ENCODE data around the gene MAPT.

The MAPT gene

DNA sequence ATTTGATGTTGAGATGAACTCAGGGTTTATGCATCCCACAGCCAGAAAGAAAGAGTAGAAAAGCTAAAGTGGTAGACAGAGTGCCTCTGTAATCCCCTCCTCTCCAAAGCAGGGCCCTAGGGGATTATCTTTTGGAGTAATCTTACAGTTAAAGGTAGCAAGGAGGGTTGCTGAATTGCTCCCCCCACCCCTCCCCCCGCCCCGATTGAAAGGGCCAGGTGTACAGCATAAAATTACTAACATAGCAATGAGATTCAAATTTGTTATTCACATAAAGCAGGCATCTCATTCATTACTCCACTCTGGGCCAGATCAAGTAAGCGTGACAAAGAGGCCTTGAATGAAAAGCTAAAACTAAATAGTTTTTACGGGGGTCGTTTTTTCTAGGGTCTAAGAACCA, 177.4 kb downstream of the MAPT start:
- DNase-seq: no peak

DNA sequence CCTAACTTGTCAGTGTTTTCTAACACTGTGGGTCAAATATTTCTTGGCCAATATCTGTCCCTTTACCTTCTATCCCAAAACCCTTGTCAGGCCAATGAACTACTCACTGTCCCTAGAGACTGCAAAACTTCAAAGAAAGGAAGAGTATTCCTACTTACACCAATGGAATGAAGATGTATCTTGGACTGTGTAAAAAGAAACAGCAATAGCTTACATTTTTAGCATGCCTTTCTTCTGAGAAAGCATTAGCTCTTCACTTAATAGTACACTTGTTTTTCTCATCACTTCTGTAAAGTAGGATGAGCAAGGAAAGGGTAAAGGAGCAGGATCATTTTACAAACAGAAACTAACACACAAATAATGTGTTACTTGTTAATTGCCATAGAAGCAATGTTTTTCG, 178.6 kb downstream of the MAPT start:
- no peak for DNase-seq

DNA sequence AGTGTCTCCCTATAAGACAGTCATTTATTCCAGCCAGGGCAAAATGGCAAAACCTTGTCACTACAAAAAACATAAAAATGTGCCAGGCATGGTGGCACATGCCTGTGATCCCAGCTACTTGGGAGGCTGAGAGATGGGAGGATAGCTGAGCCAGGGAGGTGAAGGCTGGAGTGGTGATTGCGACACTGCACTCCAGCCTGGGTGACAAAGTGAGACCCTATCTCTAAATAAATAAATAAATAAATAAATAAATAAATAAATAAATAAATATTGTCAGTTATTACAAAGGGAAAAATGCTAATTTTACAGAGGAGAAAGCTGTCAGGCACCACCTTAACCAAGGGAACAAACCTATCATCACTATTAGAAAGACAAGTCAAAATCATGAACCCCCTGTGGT, 180.2 kb downstream of the MAPT start:
- no peak for DNase-seq
